Keratinocyte (primary cell): ENCODE measurements around the gene MIB2. TPM values are rescaled to one million over a fixed set of nuclear protein-coding genes. Genes with fewer than 3 reads are reported as not detected.

Experiments used
- DNase-seq: peaks from one replicate; pipeline ENCODE4 v3.0.0-alpha.2; 2011; ENCODE audit warnings: low read depth, missing footprints, low spot score
- FAIRE-seq: peaks from 2 replicates; lab custom pipeline; 2011; peaks lifted over from hg19 to GRCh38; lab: Jason Lieb, UNC
- H2AFZ ChIP-seq: 2 replicates; pipeline ENCODE4 v1.6.0; 2012; ENCODE audit warnings: low read length, control low read depth, inconsistent platforms; ENCODE audit not compliant: control insufficient read depth
- H3K27ac ChIP-seq: 2 replicates; pipeline ENCODE4 v1.5.1; 2011; ENCODE audit warnings: low read length; ENCODE audit not compliant: control insufficient read depth, insufficient read depth
- H3K27me3 ChIP-seq: 3 replicates; pipeline ENCODE4 v1.6.0; 2011; ENCODE audit warnings: low read length; ENCODE audit not compliant: control insufficient read depth, insufficient read depth; ENCODE audit errors: extremely low read depth
- H3K36me3 ChIP-seq, 2 experiments: 2 replicates in 1 of 2; 3 replicates in 1 of 2; pipeline ENCODE4 v1.5.1; 2011; ENCODE audit warnings: low read length in 2 of 2, mild to moderate bottlenecking in 1 of 2; ENCODE audit not compliant: control insufficient read depth in 2 of 2, insufficient read depth in 2 of 2; ENCODE audit errors: extremely low read depth in 1 of 2
- H3K4me1 ChIP-seq: 3 replicates; pipeline ENCODE4 v1.5.1; 2011; ENCODE audit warnings: low read length; ENCODE audit not compliant: control insufficient read depth, insufficient read depth; ENCODE audit errors: extremely low read depth
- H3K4me2 ChIP-seq: 3 replicates; pipeline ENCODE4 v1.6.0; 2011; ENCODE audit warnings: low read depth, low read length; ENCODE audit not compliant: control insufficient read depth, insufficient read depth; ENCODE audit errors: extremely low read depth
- H3K4me3 ChIP-seq, 3 experiments: fragments of 200-600 bp in 1 of 3; sonication (generic) in 1 of 3; 2 replicates in 2 of 3; 3 replicates in 1 of 3; pipeline ENCODE4 v1.5.1; 2011 to 2016; ENCODE audit warnings: low read length in 3 of 3, mild to moderate bottlenecking in 3 of 3, control low read depth in 2 of 3, inconsistent platforms in 1 of 3, low read depth in 1 of 3, mixed read lengths in 1 of 3, mixed run types in 1 of 3, moderate library complexity in 1 of 3; ENCODE audit not compliant: control insufficient read depth in 2 of 3, insufficient read depth in 2 of 3; ENCODE audit errors: extremely low read depth in 1 of 3
- H3K79me2 ChIP-seq: 2 replicates; pipeline ENCODE4 v1.6.0; 2012; ENCODE audit warnings: low read length; ENCODE audit not compliant: control insufficient read depth, insufficient read depth
- H3K9ac ChIP-seq: 3 replicates; pipeline ENCODE4 v1.6.0; 2011; ENCODE audit warnings: low read length; ENCODE audit not compliant: control insufficient read depth, insufficient read depth; ENCODE audit errors: extremely low read depth
- H3K9me1 ChIP-seq: 3 replicates; pipeline ENCODE4 v1.6.0; 2011; ENCODE audit warnings: low read length; ENCODE audit not compliant: control insufficient read depth, insufficient read depth; ENCODE audit errors: extremely low read depth
- H3K9me3 ChIP-seq: 2 replicates; pipeline ENCODE4 v1.5.1; 2012; ENCODE audit warnings: low read depth, low read length; ENCODE audit not compliant: control insufficient read depth
- H4K20me1 ChIP-seq: 3 replicates; pipeline ENCODE4 v1.6.0; 2011; ENCODE audit warnings: low read length; ENCODE audit not compliant: control insufficient read depth, insufficient read depth; ENCODE audit errors: extremely low read depth
- CTCF ChIP-seq, 3 experiments: IDR thresholded peaks in 1 of 3; conservative IDR thresholded peaks in 1 of 3; optimal IDR thresholded peaks in 1 of 3; 2 replicates in 2 of 3; 3 replicates in 1 of 3; pipeline versions ENCODE3 to v1.5.1; 2011; ENCODE audit warnings: low read length in 3 of 3, mild to moderate bottlenecking in 3 of 3, moderate library complexity in 2 of 3, control low read depth in 1 of 3, inconsistent platforms in 1 of 3; ENCODE audit not compliant: insufficient read depth in 2 of 3; ENCODE audit errors: extremely low read depth in 1 of 3
- EZH2 ChIP-seq: IDR thresholded peaks from one replicate; pipeline ENCODE4 v1.6.1; 2012; ENCODE audit warnings: inconsistent platforms, mild to moderate bottlenecking, low read length, moderate library complexity
- dilution Hi-C: fragments of 300-500 bp; cut with MboI; formaldehyde crosslinking; loops from one replicate; pipeline ENCODE4 v1.7.0; 2020; ENCODE audit warnings: low sequenced_read_pairs; ENCODE audit not compliant: extremely low pct_ligation_motif_present
- polyA plus RNA-seq, 5 experiments: library from polyadenylated mRNA; depleted of rRNA in 3 of 5; stranded (reverse) in 3 of 5; stranded (forward) in 1 of 5; unstranded in 1 of 5; fragments of >200 nt; gene quantifications; 1 replicate in 1 of 5; 2 replicates in 3 of 5; 3 replicates in 1 of 5; pipeline versions ENCODE4 v1.2.1 to v1.2.3, GENCODE V29; 2011 to 2012; ENCODE audit warnings: missing spikeins in 2 of 5, low read depth in 1 of 5, low replicate concordance in 1 of 5

The MIB2 gene
- polyA plus RNA-seq, 1 donor (not counting 4 experiments of a cell fraction or from before 2014, with no cell fraction given) = 13.9 TPM

GRCh38 chr1:1610796-1611195, 4.5 kb upstream of the MIB2 start:
- no peak overlapping the region for H3K4me2 ChIP-seq
- H3K4me1 ChIP-seq = peaks cover 11% of the 10 kb centered on the region
- DNase-seq (no peak), FAIRE-seq (no peak)
- no peaks in the 10 kb centered on the region for H3K36me3 ChIP-seq
- H3K27ac ChIP-seq = no peak overlapping the region
- H3K79me2 ChIP-seq = peaks cover 6% of the 10 kb centered on the region
- no peak overlapping the region for H3K9ac ChIP-seq
- H2AFZ ChIP-seq = no peak overlapping the region
- no peaks in the 10 kb centered on the region for H3K27me3 ChIP-seq
- dilution Hi-C loops = no loop called here
- no peaks in the 10 kb centered on the region for H3K9me3 ChIP-seq
- no peaks in the 10 kb centered on the region for H4K20me1 ChIP-seq
- TF ChIP-seq EZH2 = no peak
- H3K4me3 ChIP-seq = no peak overlapping the region
- H3K9me1 ChIP-seq = no peaks in the 10 kb centered on the region

- H3K27ac ChIP-seq = no peak overlapping the region
- H3K4me1 ChIP-seq = peaks cover 18% of the 10 kb centered on the region
- H2AFZ ChIP-seq = no peak overlapping the region
- no peak overlapping the region for H3K4me3 ChIP-seq
- TF ChIP-seq EZH2 = no peak
- TF ChIP-seq CTCF (optimal IDR thresholded peaks at IDR 0.05 in 1 of 3, IDR thresholded peaks at IDR 0.05 in 1 of 3, conservative IDR thresholded peaks at IDR 0.05 in 1 of 3; ENCODE audit: extremely low read depth in 1 of 3, insufficient read depth in 2 of 3, low read length in 3 of 3) = no peak
- H3K9me3 ChIP-seq = no peaks in the 10 kb centered on the region
- no peaks in the 10 kb centered on the region for H3K9me1 ChIP-seq
- dilution Hi-C loops = no loop called here
- DNase-seq (no peak), FAIRE-seq (no peak)
- H4K20me1 ChIP-seq = no peaks in the 10 kb centered on the region
- H3K36me3 ChIP-seq = no peaks in the 10 kb centered on the region
- no peak overlapping the region for H3K4me2 ChIP-seq
- H3K27me3 ChIP-seq = no peaks in the 10 kb centered on the region
- peaks cover 13% of the 10 kb centered on the region for H3K79me2 ChIP-seq
- no peak overlapping the region for H3K9ac ChIP-seq
Observed at GRCh38 chr1:1612104-1612400, 3.2 kb upstream of the MIB2 start.

- no peak overlapping the region for H3K9ac ChIP-seq
- peaks cover 18% of the 10 kb centered on the region for H3K4me1 ChIP-seq
- no peaks in the 10 kb centered on the region for H4K20me1 ChIP-seq
- FAIRE-seq = no peak
- H2AFZ ChIP-seq = no peak overlapping the region
- no peak for DNase-seq
- H3K36me3 ChIP-seq = peaks cover 0 to 3% of the 10 kb centered on the region in 2 experiments
- H3K9me3 ChIP-seq = no peaks in the 10 kb centered on the region
- H3K79me2 ChIP-seq = peaks cover 13% of the 10 kb centered on the region
- H3K27me3 ChIP-seq = no peaks in the 10 kb centered on the region
- peak overlapping the region in 1 of 3 experiments; percentile 96 for H3K4me3 ChIP-seq
- H3K9me1 ChIP-seq = no peaks in the 10 kb centered on the region
- H3K4me2 ChIP-seq = peak overlapping the region; percentile 76
- no peak for TF ChIP-seq CTCF (optimal IDR thresholded peaks at IDR 0.05 in 1 of 3, IDR thresholded peaks at IDR 0.05 in 1 of 3, conservative IDR thresholded peaks at IDR 0.05 in 1 of 3; ENCODE audit: extremely low read depth in 1 of 3, insufficient read depth in 2 of 3, low read length in 3 of 3)
- no peak for TF ChIP-seq EZH2
- dilution Hi-C loops = no loop called here
- no peak overlapping the region for H3K27ac ChIP-seq
Observed at GRCh38 chr1:1613509-1614082, 1.7 kb upstream of the MIB2 start.
